Astrocyte (in vitro differentiated cells and primary cell): ENCODE measurements around the gene TMEM87A. TPM values are rescaled to one million over a fixed set of nuclear protein-coding genes. Genes with fewer than 3 reads are reported as not detected.

Experiments used
- DNase-seq: peaks from one replicate; pipeline ENCODE4 v3.0.0-alpha.2; 2010; ENCODE audit warnings: low read depth
- FAIRE-seq: peaks from 2 replicates; lab custom pipeline; 2011; peaks lifted over from hg19 to GRCh38; lab: Jason Lieb, UNC
- H2AFZ ChIP-seq: 2 replicates; pipeline ENCODE4 v1.6.0; 2012; ENCODE audit warnings: low read depth, low read length, inconsistent platforms
- H3K27ac ChIP-seq: 2 replicates; pipeline ENCODE4 v1.5.1; 2011; ENCODE audit warnings: low read depth, low read length, inconsistent platforms
- H3K27me3 ChIP-seq: 2 replicates; pipeline ENCODE4 v1.6.0; 2011; ENCODE audit warnings: low read length, inconsistent platforms; ENCODE audit not compliant: insufficient read depth
- H3K36me3 ChIP-seq: 2 replicates; pipeline ENCODE4 v1.5.1; 2011; ENCODE audit warnings: low read length, inconsistent platforms; ENCODE audit not compliant: insufficient read depth
- H3K4me1 ChIP-seq: 2 replicates; pipeline ENCODE4 v1.5.1; 2011; ENCODE audit warnings: low read length, inconsistent platforms; ENCODE audit not compliant: insufficient read depth
- H3K4me2 ChIP-seq: 2 replicates; pipeline ENCODE4 v1.6.0; 2012; ENCODE audit warnings: low read length, inconsistent platforms
- H3K4me3 ChIP-seq: 2 replicates; pipeline ENCODE4 v1.5.1; 2011; ENCODE audit warnings: low read depth, mild to moderate bottlenecking, low read length, inconsistent platforms; ENCODE audit not compliant: insufficient read depth
- H3K79me2 ChIP-seq: 2 replicates; pipeline ENCODE4 v1.6.0; 2012; ENCODE audit warnings: mild to moderate bottlenecking, low read length, inconsistent platforms; ENCODE audit not compliant: insufficient read depth
- H3K9ac ChIP-seq: 2 replicates; pipeline ENCODE4 v1.6.0; 2012; ENCODE audit warnings: mild to moderate bottlenecking, low read length, inconsistent platforms
- H3K9me3 ChIP-seq: 2 replicates; pipeline ENCODE4 v1.5.1; 2012; ENCODE audit warnings: low read depth, mild to moderate bottlenecking, low read length, inconsistent platforms; ENCODE audit not compliant: insufficient read depth
- H4K20me1 ChIP-seq: 2 replicates; pipeline ENCODE4 v1.6.0; 2012; ENCODE audit warnings: low read length, inconsistent platforms; ENCODE audit not compliant: insufficient read depth
- H3K27ac Mint-ChIP-seq: one replicate; pipeline ENCODE4 v1.8.0; 2021; ENCODE audit warnings: mild to moderate bottlenecking, mixed read lengths; ENCODE audit not compliant: unreplicated experiment
- H3K27me3 Mint-ChIP-seq: one replicate; pipeline ENCODE4 v1.8.0; 2021; ENCODE audit warnings: low read depth, mixed read lengths; ENCODE audit not compliant: unreplicated experiment
- H3K36me3 Mint-ChIP-seq: one replicate; pipeline ENCODE4 v1.8.0; 2021; ENCODE audit warnings: low read depth, mixed read lengths; ENCODE audit not compliant: unreplicated experiment
- H3K4me1 Mint-ChIP-seq: one replicate; pipeline ENCODE4 v1.8.0; 2021; ENCODE audit warnings: low read depth, mixed read lengths; ENCODE audit not compliant: unreplicated experiment
- H3K4me3 Mint-ChIP-seq: one replicate; pipeline ENCODE4 v1.8.0; 2021; ENCODE audit warnings: mild to moderate bottlenecking, moderate library complexity, mixed read lengths; ENCODE audit not compliant: unreplicated experiment
- H3K9me3 Mint-ChIP-seq: one replicate; pipeline ENCODE4 v1.8.0; 2021; ENCODE audit warnings: mild to moderate bottlenecking, mixed read lengths; ENCODE audit not compliant: unreplicated experiment
- EZH2 ChIP-seq: IDR thresholded peaks from 2 replicates; pipeline ENCODE4 v1.6.1; 2012; ENCODE audit warnings: mild to moderate bottlenecking, low read length, inconsistent platforms; ENCODE audit not compliant: insufficient read depth
- total RNA-seq: library from RNA; stranded (reverse); gene quantifications from 2 replicates; pipeline ENCODE4 v1.2.1, GENCODE V29; 2021
- TF ChIP-seq, protein P1 (sequence below): IDR thresholded peaks from 2 replicates; pipeline ENCODE4 v1.5.1; 2011; ENCODE audit warnings: low read depth, mild to moderate bottlenecking, inconsistent platforms, low read length, moderate library complexity; ENCODE audit not compliant: insufficient read depth

The TMEM87A gene
- total RNA-seq, 1 donor from 2014 or later = 40.9 TPM

DNA sequence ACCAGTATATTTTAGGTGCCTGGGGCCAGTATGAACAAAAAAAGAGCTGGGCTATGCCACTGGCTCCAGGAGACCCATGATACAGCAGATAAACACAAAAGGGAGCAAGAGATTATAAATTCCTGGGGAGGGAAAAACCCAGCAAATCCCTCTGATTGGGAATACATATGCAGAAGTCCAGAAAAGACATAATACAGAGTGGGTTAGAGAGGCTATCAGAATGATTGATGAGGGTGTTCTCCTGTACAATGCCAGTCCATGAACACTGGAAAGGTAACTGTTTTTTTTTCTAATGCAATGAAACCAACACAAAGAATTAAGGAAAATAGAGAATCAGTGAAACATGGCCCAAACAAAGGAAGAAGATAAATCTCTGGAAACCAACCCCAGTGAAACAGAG, 59.7 kb downstream of the TMEM87A start:
- Histone ChIP-seq H4K20me1 (peaks cover 10% of the 10 kb centered on the region), H3K9me3 (no peaks in the 10 kb centered on the region), H3K27ac (no peak overlapping the region), H3K4me3 (no peak overlapping the region), H3K4me2 (no peak overlapping the region), H3K9ac (no peak overlapping the region), H2AFZ (no peak overlapping the region), H3K79me2 (peaks cover 3% of the 10 kb centered on the region), H3K36me3 (peaks cover 53% of the 10 kb centered on the region), H3K4me1 (no peaks in the 10 kb centered on the region), H3K27me3 (no peaks in the 10 kb centered on the region)
- no peak overlapping the region for H3K4me3 Mint-ChIP-seq
- FAIRE-seq = no peak
- H3K9me3 Mint-ChIP-seq = no peaks in the 10 kb centered on the region
- TF ChIP-seq EZH2 = no peak
- TF ChIP-seq, protein P1, sequence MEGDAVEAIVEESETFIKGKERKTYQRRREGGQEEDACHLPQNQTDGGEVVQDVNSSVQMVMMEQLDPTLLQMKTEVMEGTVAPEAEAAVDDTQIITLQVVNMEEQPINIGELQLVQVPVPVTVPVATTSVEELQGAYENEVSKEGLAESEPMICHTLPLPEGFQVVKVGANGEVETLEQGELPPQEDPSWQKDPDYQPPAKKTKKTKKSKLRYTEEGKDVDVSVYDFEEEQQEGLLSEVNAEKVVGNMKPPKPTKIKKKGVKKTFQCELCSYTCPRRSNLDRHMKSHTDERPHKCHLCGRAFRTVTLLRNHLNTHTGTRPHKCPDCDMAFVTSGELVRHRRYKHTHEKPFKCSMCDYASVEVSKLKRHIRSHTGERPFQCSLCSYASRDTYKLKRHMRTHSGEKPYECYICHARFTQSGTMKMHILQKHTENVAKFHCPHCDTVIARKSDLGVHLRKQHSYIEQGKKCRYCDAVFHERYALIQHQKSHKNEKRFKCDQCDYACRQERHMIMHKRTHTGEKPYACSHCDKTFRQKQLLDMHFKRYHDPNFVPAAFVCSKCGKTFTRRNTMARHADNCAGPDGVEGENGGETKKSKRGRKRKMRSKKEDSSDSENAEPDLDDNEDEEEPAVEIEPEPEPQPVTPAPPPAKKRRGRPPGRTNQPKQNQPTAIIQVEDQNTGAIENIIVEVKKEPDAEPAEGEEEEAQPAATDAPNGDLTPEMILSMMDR = no peak
- no peaks in the 10 kb centered on the region for H3K4me1 Mint-ChIP-seq
- H3K27ac Mint-ChIP-seq = no peak overlapping the region
- no peaks in the 10 kb centered on the region for H3K36me3 Mint-ChIP-seq
- no peaks in the 10 kb centered on the region for H3K27me3 Mint-ChIP-seq
- DNase-seq = no peak

GRCh38 chr15:42210696-42211095, 62.5 kb downstream of the TMEM87A start:
- H3K4me1 ChIP-seq = peaks cover 5% of the 10 kb centered on the region
- peaks cover 36% of the 10 kb centered on the region for H3K36me3 ChIP-seq
- Mint-ChIP-seq H3K4me3 (no peak overlapping the region), H3K36me3 (no peaks in the 10 kb centered on the region), H3K4me1 (peaks cover 12% of the 10 kb centered on the region), H3K27me3 (no peaks in the 10 kb centered on the region), H3K27ac (no peak overlapping the region), H3K9me3 (no peaks in the 10 kb centered on the region)
- H3K79me2 ChIP-seq = peaks cover 27% of the 10 kb centered on the region
- H3K9ac ChIP-seq = no peak overlapping the region
- no peaks in the 10 kb centered on the region for H3K9me3 ChIP-seq
- TF ChIP-seq, protein P1 = no peak
- no peak for TF ChIP-seq EZH2
- no peak overlapping the region for H3K4me2 ChIP-seq
- DNase-seq (no peak), FAIRE-seq (no peak)
- no peak overlapping the region for H3K4me3 ChIP-seq
- H3K27me3 ChIP-seq = no peaks in the 10 kb centered on the region
- no peak overlapping the region for H2AFZ ChIP-seq
- H4K20me1 ChIP-seq = peaks cover 21% of the 10 kb centered on the region
- no peak overlapping the region for H3K27ac ChIP-seq

GRCh38 chr15:42207674-42208579, 65.3 kb downstream of the TMEM87A start, which contains the start of gene VPS39:
Gene VPS39, minus strand, starts transcription at chr15:42208304. Its CDS starts 151 bp downstream, at chr15:42208153.
- H3K4me1 ChIP-seq = peaks cover 5% of the 10 kb centered on the region
- H3K4me2 ChIP-seq = peak within 1 kb of the TSS; percentile 87
- peaks cover 25% of the 10 kb centered on the region for H3K36me3 ChIP-seq
- H3K27ac ChIP-seq = peak within 1 kb of the TSS; percentile 82
- H3K4me1 Mint-ChIP-seq = peaks cover 13% of the 10 kb centered on the region
- H3K27ac Mint-ChIP-seq = peak within 1 kb of the TSS; percentile 97
- H3K9me3 Mint-ChIP-seq = no peaks in the 10 kb centered on the region
- peak within 1 kb of the TSS; percentile 83 for H2AFZ ChIP-seq
- no peaks in the 10 kb centered on the region for H3K9me3 ChIP-seq
- H3K79me2 ChIP-seq = peaks cover 50% of the 10 kb centered on the region
- H4K20me1 ChIP-seq = peaks cover 22% of the 10 kb centered on the region
- peak within 1 kb of the TSS; percentile 92 for H3K4me3 ChIP-seq
- TF ChIP-seq EZH2 = no peak
- peak; percentile 5 for FAIRE-seq
- no peaks in the 10 kb centered on the region for H3K27me3 ChIP-seq
- peak; percentile 80 for DNase-seq
- no peaks in the 10 kb centered on the region for H3K36me3 Mint-ChIP-seq
- H3K4me3 Mint-ChIP-seq = peak within 1 kb of the TSS; percentile 98
- H3K27me3 Mint-ChIP-seq = no peaks in the 10 kb centered on the region
- peak within 1 kb of the TSS; percentile 97 for H3K9ac ChIP-seq
